Measurements from ENCODE around the gene MTIF3. TPM values are rescaled to one million over a fixed set of nuclear protein-coding genes. Genes with fewer than 3 reads are reported as not detected.

Gene MTIF3
- total and polyA plus RNA-seq, 7 donors = 48.1 to 166 (median 72.4) TPM

- TF ChIP-seq CTCF (IDR thresholded peaks at IDR 0.05) = no peak
- peaks cover 0 to 3% (median 0%) of the 10 kb centered on the region in 3 donors for H3K27me3 ChIP-seq (ENCODE audit: insufficient read depth in 3 of 3, low read length in 2 of 3)
- H3K9me3 ChIP-seq = no peaks in the 10 kb centered on the region
- H3K27ac ChIP-seq = no peak overlapping the region
- H3K4me1 ChIP-seq = no peaks in the 10 kb centered on the region
- intact Hi-C loops (cut with DNase I) = no loop called here
- no peaks in the 10 kb centered on the region for H3K36me3 ChIP-seq (ENCODE audit: insufficient read depth in 1 of 2, low read depth in 1 of 2)
- ATAC-seq (no peak), DNase-seq (no peak)
- WGBS, 3 donors = 87 to 88% (median 88%) methylated on average over 11 of the region's 11 CpGs
- H3K4me3 ChIP-seq = no peak overlapping the region
Measured at GRCh38 chr13:27483421-27483820, 33.1 kb upstream of the MTIF3 start.

GRCh38 chr13:27482983-27483382 lies 32.6 kb upstream of the MTIF3 start:
- ATAC-seq = no peak
- Histone ChIP-seq H3K4me3 (no peak overlapping the region), H3K36me3 (ENCODE audit: insufficient read depth in 1 of 2, low read depth in 1 of 2) (no peaks in the 10 kb centered on the region), H3K9me3 (no peaks in the 10 kb centered on the region), H3K27me3 (ENCODE audit: insufficient read depth in 3 of 3, low read length in 2 of 3) (peaks cover 0 to 3% (median 0%) of the 10 kb centered on the region in 3 donors), H3K27ac (no peak overlapping the region), H3K4me1 (no peaks in the 10 kb centered on the region)
- 76 to 78% (median 77%) methylated on average over 7 of the region's 7 CpGs for WGBS, 3 donors
- DNase-seq = no peak
- TF ChIP-seq CTCF (IDR thresholded peaks at IDR 0.05) = no peak
- intact Hi-C loops (cut with DNase I) = no loop called here

- peak in 1 of 2 donors; percentile 22 for DNase-seq
Measured at GRCh38 chr13:27481766-27482165, 31.4 kb upstream of the MTIF3 start.

GRCh38 chr13:27476943-27477703 lies 26.8 kb upstream of the MTIF3 start:
- Histone ChIP-seq H3K36me3 (ENCODE audit: insufficient read depth in 1 of 2, low read depth in 1 of 2) (no peaks in the 10 kb centered on the region), H3K4me3 (no peak overlapping the region), H3K9me3 (no peaks in the 10 kb centered on the region), H3K4me1 (no peaks in the 10 kb centered on the region), H3K27me3 (ENCODE audit: insufficient read depth in 3 of 3, low read length in 2 of 3) (no peaks in the 10 kb centered on the region), H3K27ac (no peak overlapping the region)
- intact Hi-C loops (cut with DNase I) = no loop called here
- 35 to 45% (median 38%) methylated on average over 10 of the region's 10 CpGs for WGBS, 3 donors
- ATAC-seq (no peak), DNase-seq (no peak)
- TF ChIP-seq CTCF (IDR thresholded peaks at IDR 0.05) = no peak

More at GRCh38 chr13:27481766-27482165, 31.4 kb upstream of the MTIF3 start:
- Histone ChIP-seq H3K27ac (no peak overlapping the region), H3K9me3 (no peaks in the 10 kb centered on the region), H3K36me3 (ENCODE audit: insufficient read depth in 1 of 2, low read depth in 1 of 2) (no peaks in the 10 kb centered on the region), H3K4me3 (no peak overlapping the region), H3K4me1 (no peaks in the 10 kb centered on the region), H3K27me3 (ENCODE audit: insufficient read depth in 3 of 3, low read length in 2 of 3) (peaks cover 0 to 3% (median 0%) of the 10 kb centered on the region in 3 donors)
- intact Hi-C loops (cut with DNase I) = no loop called here
- ATAC-seq = no peak
- 21 to 27% (median 27%) methylated on average over 11 of the region's 11 CpGs for WGBS, 3 donors
- TF ChIP-seq CTCF (IDR thresholded peaks at IDR 0.05) = peak; percentile 30
